Kidney (tissue), 14 donors: ENCODE data around the gene ERBB4. TPM values are rescaled to one million over a fixed set of nuclear protein-coding genes. Genes with fewer than 3 reads are reported as not detected.
A peak's percentile ranks its signal among the peaks of the same experiment; 100 is the strongest.

ENCODE experiments used
- DNase-seq, 5 donors: peaks; one replicate each; pipeline ENCODE4 v3.0.0-alpha.2; 2013 to 2020
- FAIRE-seq: peaks from 2 replicates; lab custom pipeline; 2012; peaks lifted over from hg19 to GRCh38; lab: Jason Lieb, UNC
- H3K27ac ChIP-seq, 2 donors: one replicate each; pipeline ENCODE4 v1.7.0; 2013; ENCODE audit warnings: low read depth in 2 of 2, low read length in 2 of 2, inconsistent platforms in 1 of 2
- H3K27me3 ChIP-seq: one replicate; pipeline ENCODE4 v1.7.1; 2013; ENCODE audit warnings: low read length, inconsistent platforms; ENCODE audit not compliant: control insufficient read depth, insufficient read depth
- H3K36me3 ChIP-seq, 3 donors: one replicate each; pipeline versions ENCODE4 v1.7.0 to v1.7.1; 2013; ENCODE audit warnings: low read length in 3 of 3, control low read depth in 1 of 3, inconsistent platforms in 1 of 3; ENCODE audit not compliant: insufficient read depth in 3 of 3, control insufficient read depth in 2 of 3
- H3K4me1 ChIP-seq, 3 donors: one replicate each; pipeline versions ENCODE4 v1.7.0 to v1.7.1; 2013; ENCODE audit warnings: low read length in 3 of 3, inconsistent platforms in 1 of 3, low read depth in 1 of 3; ENCODE audit not compliant: control insufficient read depth in 2 of 3, insufficient read depth in 2 of 3
- H3K4me3 ChIP-seq, 3 donors: one replicate each; pipeline versions ENCODE4 v1.7.0 to v1.8.1; 2013; ENCODE audit warnings: low read length in 3 of 3, control low read depth in 1 of 3, inconsistent platforms in 1 of 3
- H3K9ac ChIP-seq, 3 donors: one replicate each; pipeline versions ENCODE4 v1.7.0 to v1.7.1; 2013; ENCODE audit warnings: low read length in 3 of 3, control low read depth in 1 of 3, inconsistent platforms in 1 of 3
- H3K9me3 ChIP-seq, 3 donors: one replicate each; pipeline versions ENCODE4 v1.7.0 to v1.7.1; 2013; ENCODE audit warnings: low read length in 3 of 3, control low read depth in 1 of 3, inconsistent platforms in 1 of 3; ENCODE audit not compliant: control insufficient read depth in 2 of 3, insufficient read depth in 1 of 3
- intact Hi-C: fragments of 100-400 bp; cut with DNase I; formaldehyde crosslinking; loops from one replicate; pipeline ENCODE4 v1.11.1; 2022
- polyA plus RNA-seq: library from polyadenylated mRNA; stranded (reverse); fragments of 350-450 nt; fragmentation: Illumina TruSeq; extraction: RNeasy Lipid Tissue Mini Kit (QIAGEN cat#74804); gene quantifications from one replicate; pipeline ENCODE4 v1.2.3, GENCODE V29; 2014; ENCODE audit warnings: low read depth, low replicate concordance; ENCODE audit not compliant: insufficient read depth
- total RNA-seq: library from RNA; stranded (reverse); fragmentation: NEBNext Ultra II Directional; extraction: Animal tissue kit (Norgen Biotek cat#: 25700); gene quantifications from one replicate; pipeline ENCODE4 v1.2.1, GENCODE V29; 2021
- TF ChIP-seq, protein P1 (sequence below): IDR thresholded peaks from 3 replicates; pipeline ENCODE4 v1.5.1; 2012; ENCODE audit warnings: mild to moderate bottlenecking, moderate library complexity, borderline replicate concordance; ENCODE audit not compliant: insufficient read depth; ENCODE audit errors: extremely low read depth
- donor health status: control.
- donor health status: control.
- donor health status: control.
- donor health status: control.
- donor health status: control.
- donor health status: DM: yes; HTN: yes; CAD: no.
- donor health status: Normal renal cell carcinoma (clear cell type).

The ERBB4 gene
- total and polyA plus RNA-seq, 2 donors from 2014 or later, result 3.9 to 152 TPM

DNA sequence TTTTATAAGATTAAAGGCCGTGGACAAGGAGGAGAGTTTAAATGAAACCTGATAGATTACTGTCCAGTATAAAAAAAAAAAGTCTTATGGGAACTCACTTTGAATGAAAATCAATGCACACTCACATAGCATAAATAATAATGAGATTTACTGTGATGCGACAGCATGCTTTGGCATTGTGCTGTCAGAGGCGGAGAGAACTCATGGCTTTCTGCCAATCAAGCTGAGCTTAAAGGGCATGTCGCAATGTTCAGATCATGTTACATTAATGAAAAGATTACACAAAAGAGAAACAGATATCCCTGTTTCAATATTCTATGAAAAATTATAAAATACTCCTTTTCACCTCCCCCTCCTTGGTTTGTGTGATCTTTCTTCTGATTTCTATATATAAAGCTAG is 310.8 kb downstream of the ERBB4 start:
- Histone ChIP-seq H3K4me1 (no peaks in the 10 kb centered on the region), H3K27ac (no peak overlapping the region), H3K9ac (no peak overlapping the region), H3K36me3 (no peaks in the 10 kb centered on the region), H3K4me3 (no peak overlapping the region), H3K27me3 (no peaks in the 10 kb centered on the region), H3K9me3 (no peaks in the 10 kb centered on the region)
- intact Hi-C loops, result no loop called here
- DNase-seq (peak in 1 of 5 donors; percentile 26), FAIRE-seq (no peak)
- TF ChIP-seq, protein P1, sequence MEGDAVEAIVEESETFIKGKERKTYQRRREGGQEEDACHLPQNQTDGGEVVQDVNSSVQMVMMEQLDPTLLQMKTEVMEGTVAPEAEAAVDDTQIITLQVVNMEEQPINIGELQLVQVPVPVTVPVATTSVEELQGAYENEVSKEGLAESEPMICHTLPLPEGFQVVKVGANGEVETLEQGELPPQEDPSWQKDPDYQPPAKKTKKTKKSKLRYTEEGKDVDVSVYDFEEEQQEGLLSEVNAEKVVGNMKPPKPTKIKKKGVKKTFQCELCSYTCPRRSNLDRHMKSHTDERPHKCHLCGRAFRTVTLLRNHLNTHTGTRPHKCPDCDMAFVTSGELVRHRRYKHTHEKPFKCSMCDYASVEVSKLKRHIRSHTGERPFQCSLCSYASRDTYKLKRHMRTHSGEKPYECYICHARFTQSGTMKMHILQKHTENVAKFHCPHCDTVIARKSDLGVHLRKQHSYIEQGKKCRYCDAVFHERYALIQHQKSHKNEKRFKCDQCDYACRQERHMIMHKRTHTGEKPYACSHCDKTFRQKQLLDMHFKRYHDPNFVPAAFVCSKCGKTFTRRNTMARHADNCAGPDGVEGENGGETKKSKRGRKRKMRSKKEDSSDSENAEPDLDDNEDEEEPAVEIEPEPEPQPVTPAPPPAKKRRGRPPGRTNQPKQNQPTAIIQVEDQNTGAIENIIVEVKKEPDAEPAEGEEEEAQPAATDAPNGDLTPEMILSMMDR, result no peak

DNA sequence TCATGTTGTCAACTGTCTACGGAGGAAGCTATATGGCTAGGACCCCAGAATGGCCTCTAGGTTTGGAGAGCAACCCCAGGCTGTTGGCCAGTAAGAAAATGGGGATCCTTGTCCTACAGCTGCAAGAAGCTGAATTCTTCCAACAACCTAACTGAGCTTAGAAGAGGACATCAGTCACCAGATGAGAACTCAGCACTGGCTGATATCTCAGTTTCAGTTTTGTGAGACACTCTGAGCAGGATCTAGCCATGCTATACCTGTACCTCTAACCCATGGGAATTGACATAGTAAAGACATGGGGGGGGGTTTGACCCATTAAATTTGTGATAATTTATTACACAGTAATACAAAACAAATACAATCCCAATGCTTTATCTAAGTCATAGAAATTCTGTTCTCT is 312.5 kb downstream of the ERBB4 start:
- Histone ChIP-seq H3K9me3 (no peaks in the 10 kb centered on the region), H3K36me3 (no peaks in the 10 kb centered on the region), H3K9ac (no peak overlapping the region), H3K27ac (no peak overlapping the region), H3K27me3 (no peaks in the 10 kb centered on the region), H3K4me3 (no peak overlapping the region), H3K4me1 (no peaks in the 10 kb centered on the region)
- FAIRE-seq (no peak), DNase-seq (no peak)
- TF ChIP-seq, protein P1, result no peak
- intact Hi-C loops, result no loop called here

DNA sequence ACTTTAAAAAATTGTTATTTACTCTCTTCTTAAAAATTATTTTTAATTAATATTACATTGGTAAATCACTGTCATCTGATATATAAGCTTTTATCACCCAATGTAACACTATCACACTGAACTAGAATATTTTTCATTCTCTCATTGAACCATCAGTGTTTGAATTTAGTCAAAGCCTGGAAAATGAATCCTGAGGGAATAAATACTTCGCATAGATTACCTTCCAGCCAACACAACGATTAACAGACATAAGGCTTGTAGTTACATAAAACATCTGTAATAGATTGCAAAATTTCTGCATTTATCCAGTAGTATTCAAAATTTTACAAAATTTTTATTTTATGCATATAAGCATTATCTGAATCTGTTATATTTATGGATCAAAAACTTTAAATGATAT is 314.9 kb downstream of the ERBB4 start:
- Histone ChIP-seq H3K4me1 (no peaks in the 10 kb centered on the region), H3K9ac (no peak overlapping the region), H3K36me3 (no peaks in the 10 kb centered on the region), H3K27me3 (no peaks in the 10 kb centered on the region), H3K27ac (no peak overlapping the region), H3K9me3 (no peaks in the 10 kb centered on the region), H3K4me3 (no peak overlapping the region)
- FAIRE-seq (peak; percentile 41), DNase-seq (no peak)
- intact Hi-C loops, result no loop called here
- TF ChIP-seq, protein P1, result no peak

DNA sequence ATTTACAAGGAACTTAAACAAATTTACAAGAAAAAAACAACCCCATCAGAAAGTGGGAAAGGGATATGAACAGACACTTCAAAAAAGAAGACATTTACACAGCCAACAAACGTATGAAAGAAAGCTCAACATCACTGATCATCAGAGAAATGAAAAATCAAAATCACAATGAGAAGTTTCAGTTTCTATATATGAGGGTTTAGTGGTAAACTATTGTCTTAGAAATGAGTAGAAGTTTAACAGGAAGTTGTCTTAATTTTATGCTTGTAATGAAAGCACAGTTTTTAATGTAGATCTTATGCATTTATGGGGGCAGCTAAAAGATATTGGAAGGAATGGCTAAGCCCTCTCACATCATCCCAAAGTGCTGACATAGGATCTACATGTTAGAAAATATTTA is 325.4 kb downstream of the ERBB4 start:
- no peaks in the 10 kb centered on the region for H3K9me3 ChIP-seq
- no peaks in the 10 kb centered on the region for H3K27me3 ChIP-seq
- no peaks in the 10 kb centered on the region for H3K36me3 ChIP-seq
- DNase-seq, result no peak
- intact Hi-C loops, result no loop called here
- no peaks in the 10 kb centered on the region for H3K4me1 ChIP-seq
- no peak overlapping the region for H3K27ac ChIP-seq
- H3K9ac ChIP-seq, result no peak overlapping the region
- H3K4me3 ChIP-seq, result no peak overlapping the region
- TF ChIP-seq, protein P1, result no peak
- no peak for FAIRE-seq
